Suprapubic skin (tissue), 3 donors: Measurements from ENCODE around the gene GMDS.

ENCODE experiments used
- CTCF ChIP-seq, 2 donors: fragments of 200-600 bp in 1 of 2; fragments of 450-650 bp in 1 of 2; sonication (generic) in 1 of 2; IDR thresholded peaks; one replicate each; pipeline ENCODE4 v1.5.1; 2016 to 2019; ENCODE audit warnings: antibody characterized with exemption in 2 of 2, mild to moderate bottlenecking in 1 of 2, moderate library complexity in 1 of 2
- POLR2A ChIP-seq, 2 donors: fragments of 450-650 bp; IDR thresholded peaks; one replicate each; pipeline ENCODE4 v1.6.1; 2017; ENCODE audit warnings: antibody characterized with exemption in 2 of 2, mild to moderate bottlenecking in 2 of 2, moderate library complexity in 2 of 2

GRCh38 chr6:2270054-2270453 is 24.6 kb upstream of the GMDS start:
- TF ChIP-seq CTCF (IDR thresholded peaks at IDR 0.05) (no peak), POLR2A (IDR thresholded peaks at IDR 0.05) (no peak)
